Right atrium auricular region (tissue), 2 donors: Measurements from ENCODE around the gene OASL. TPM values are rescaled to one million over a fixed set of nuclear protein-coding genes. Genes with fewer than 3 reads are reported as not detected.

Source experiments
- DNase-seq: peaks from one replicate; pipeline ENCODE4 v3.0.0-alpha.2; 2019; ENCODE audit warnings: low spot score
- H3K27ac ChIP-seq, 2 donors: fragments of 200-600 bp; sonication (generic); 1 replicate in 1 of 2; 2 replicates in 1 of 2; pipeline ENCODE4 v1.5.1; 2016 to 2019
- H3K27me3 ChIP-seq, 2 donors: fragments of 200-600 bp; sonication (generic); one replicate each; pipeline versions ENCODE4 v1.5.1 to v1.6.0; 2017 to 2019
- H3K36me3 ChIP-seq: fragments of 200-600 bp; sonication (generic); one replicate; pipeline ENCODE4 v1.5.1; 2016
- H3K4me1 ChIP-seq, 2 donors: fragments of 200-600 bp; sonication (generic); one replicate each; pipeline versions ENCODE4 v1.5.1 to v1.6.0; 2017 to 2019
- H3K4me3 ChIP-seq, 2 donors: fragments of 200-600 bp; sonication (generic); 1 replicate in 1 of 2; 2 replicates in 1 of 2; pipeline ENCODE4 v1.5.1; 2017 to 2019; ENCODE audit warnings: mild to moderate bottlenecking in 1 of 2, moderate library complexity in 1 of 2
- H3K9me3 ChIP-seq, 2 donors: fragments of 200-600 bp; sonication (generic); one replicate each; pipeline ENCODE4 v1.5.1; 2019
- total RNA-seq, 2 donors: library from RNA; depleted of rRNA; stranded (reverse); fragments of >200 nt; gene quantifications; one replicate each; pipeline ENCODE4 v1.1.0, GENCODE V29; 2016
- TF ChIP-seq, protein P1 (sequence below), 2 donors: fragments of 200-600 bp; sonication (generic); IDR thresholded peaks; one replicate each; pipeline ENCODE4 v1.5.1; 2019; ENCODE audit warnings: antibody characterized with exemption in 2 of 2

OASL gene
- total RNA-seq, 2 donors from 2014 or later: 0.70 TPM; not detected in 1

DNA sequence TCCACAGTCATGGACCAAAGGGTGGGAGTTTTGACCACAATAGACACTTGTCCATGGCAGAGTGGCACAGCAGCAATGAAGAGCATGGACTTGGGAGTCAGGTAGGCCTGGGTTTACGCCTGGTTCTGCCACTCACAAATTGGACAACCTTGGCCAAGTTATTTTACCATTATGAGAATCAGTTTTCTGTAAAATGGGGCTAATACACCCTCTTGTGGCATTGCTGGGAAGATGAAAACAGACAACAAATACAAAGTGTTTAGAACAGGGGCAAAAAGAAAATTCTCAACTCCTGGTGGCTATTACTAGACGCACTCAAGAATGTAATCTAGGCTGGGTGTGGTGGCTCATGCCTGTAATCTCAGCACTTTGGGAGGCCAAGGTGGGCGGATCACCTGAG lies 25.3 kb downstream of the OASL start:
- peaks cover 0 to 7% of the 10 kb centered on the region in 2 donors for H3K4me1 ChIP-seq
- no peak overlapping the region for H3K27ac ChIP-seq
- no peak overlapping the region for H3K4me3 ChIP-seq
- no peak for DNase-seq
- no peaks in the 10 kb centered on the region for H3K27me3 ChIP-seq
- TF ChIP-seq, protein P1, sequence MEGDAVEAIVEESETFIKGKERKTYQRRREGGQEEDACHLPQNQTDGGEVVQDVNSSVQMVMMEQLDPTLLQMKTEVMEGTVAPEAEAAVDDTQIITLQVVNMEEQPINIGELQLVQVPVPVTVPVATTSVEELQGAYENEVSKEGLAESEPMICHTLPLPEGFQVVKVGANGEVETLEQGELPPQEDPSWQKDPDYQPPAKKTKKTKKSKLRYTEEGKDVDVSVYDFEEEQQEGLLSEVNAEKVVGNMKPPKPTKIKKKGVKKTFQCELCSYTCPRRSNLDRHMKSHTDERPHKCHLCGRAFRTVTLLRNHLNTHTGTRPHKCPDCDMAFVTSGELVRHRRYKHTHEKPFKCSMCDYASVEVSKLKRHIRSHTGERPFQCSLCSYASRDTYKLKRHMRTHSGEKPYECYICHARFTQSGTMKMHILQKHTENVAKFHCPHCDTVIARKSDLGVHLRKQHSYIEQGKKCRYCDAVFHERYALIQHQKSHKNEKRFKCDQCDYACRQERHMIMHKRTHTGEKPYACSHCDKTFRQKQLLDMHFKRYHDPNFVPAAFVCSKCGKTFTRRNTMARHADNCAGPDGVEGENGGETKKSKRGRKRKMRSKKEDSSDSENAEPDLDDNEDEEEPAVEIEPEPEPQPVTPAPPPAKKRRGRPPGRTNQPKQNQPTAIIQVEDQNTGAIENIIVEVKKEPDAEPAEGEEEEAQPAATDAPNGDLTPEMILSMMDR (IDR thresholded peaks at IDR 0.05): no peak
- peaks cover 27% of the 10 kb centered on the region for H3K36me3 ChIP-seq
- no peaks in the 10 kb centered on the region for H3K9me3 ChIP-seq

DNA sequence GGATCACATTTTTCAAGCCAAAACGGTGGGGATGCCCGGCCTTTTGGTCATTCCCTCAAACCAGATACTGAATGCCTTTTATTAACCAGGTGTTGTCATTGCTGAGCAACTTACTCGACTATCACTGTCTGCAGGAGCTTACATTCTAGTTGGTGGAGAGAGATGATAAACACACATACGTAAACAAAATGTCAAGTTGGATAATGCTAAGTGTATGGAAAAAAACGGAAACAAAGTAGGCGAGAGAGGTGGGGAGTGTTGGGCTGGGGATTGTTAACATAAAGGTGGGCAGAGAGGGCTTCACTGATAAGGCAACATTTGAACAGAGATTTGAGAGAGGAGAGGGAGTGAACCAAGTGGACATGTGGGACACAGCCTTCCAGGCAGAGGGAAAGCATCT lies 27.2 kb downstream of the OASL start:
- Histone ChIP-seq H3K27me3 (no peaks in the 10 kb centered on the region), H3K27ac (no peak overlapping the region), H3K4me1 (peaks cover 0 to 7% of the 10 kb centered on the region in 2 donors), H3K4me3 (no peak overlapping the region), H3K9me3 (no peaks in the 10 kb centered on the region), H3K36me3 (peaks cover 29% of the 10 kb centered on the region)
- no peak for DNase-seq
- TF ChIP-seq, protein P1 (IDR thresholded peaks at IDR 0.05): no peak

DNA sequence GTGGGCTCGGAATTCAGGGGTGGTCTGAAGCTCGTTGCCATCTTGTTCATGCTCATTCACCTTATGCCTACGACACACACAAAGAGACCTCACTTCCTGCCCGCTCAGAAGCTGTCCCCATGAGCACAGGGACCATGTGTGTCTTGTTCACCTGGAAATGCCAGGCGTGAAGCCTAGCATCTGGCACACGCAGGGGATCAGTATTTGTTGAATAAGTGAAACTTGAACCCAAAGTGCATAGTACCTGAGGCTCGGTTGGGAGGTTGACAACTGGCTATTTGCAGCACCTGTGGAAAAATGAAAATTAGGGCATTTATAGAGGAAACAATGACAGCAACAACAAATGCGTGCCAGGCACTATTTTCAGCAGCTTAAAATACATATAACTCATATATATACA lies 28.2 kb downstream of the OASL start:
- Histone ChIP-seq H3K36me3 (peaks cover 31% of the 10 kb centered on the region), H3K4me3 (no peak overlapping the region), H3K9me3 (no peaks in the 10 kb centered on the region), H3K4me1 (peaks cover 0 to 6% of the 10 kb centered on the region in 2 donors), H3K27me3 (no peaks in the 10 kb centered on the region), H3K27ac (no peak overlapping the region)
- DNase-seq: no peak
- TF ChIP-seq, protein P1 (IDR thresholded peaks at IDR 0.05): no peak

DNA sequence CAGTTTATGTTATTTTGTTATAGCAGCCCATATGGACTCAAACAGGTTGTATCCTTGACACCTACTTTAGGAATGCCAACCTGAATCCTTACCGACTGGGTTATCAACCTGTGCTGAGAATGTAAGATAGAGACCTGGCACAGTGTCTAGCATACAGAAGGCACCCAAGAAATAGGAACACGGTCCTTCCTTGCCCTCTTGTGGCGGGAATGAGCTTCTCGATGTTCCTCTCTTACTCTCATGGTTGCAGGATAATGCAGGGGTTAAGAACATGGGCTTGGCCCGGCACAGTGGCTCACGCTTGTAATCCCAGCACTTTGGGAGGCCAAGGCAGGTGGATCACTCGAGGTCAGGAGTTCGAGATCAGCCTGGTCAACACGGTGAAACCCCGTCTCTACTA lies 29.3 kb downstream of the OASL start:
- TF ChIP-seq, protein P1 (IDR thresholded peaks at IDR 0.05): peak in 1 of 2 donors; percentile 40
- H3K4me3 ChIP-seq: no peak overlapping the region
- H3K36me3 ChIP-seq: peaks cover 36% of the 10 kb centered on the region

DNA sequence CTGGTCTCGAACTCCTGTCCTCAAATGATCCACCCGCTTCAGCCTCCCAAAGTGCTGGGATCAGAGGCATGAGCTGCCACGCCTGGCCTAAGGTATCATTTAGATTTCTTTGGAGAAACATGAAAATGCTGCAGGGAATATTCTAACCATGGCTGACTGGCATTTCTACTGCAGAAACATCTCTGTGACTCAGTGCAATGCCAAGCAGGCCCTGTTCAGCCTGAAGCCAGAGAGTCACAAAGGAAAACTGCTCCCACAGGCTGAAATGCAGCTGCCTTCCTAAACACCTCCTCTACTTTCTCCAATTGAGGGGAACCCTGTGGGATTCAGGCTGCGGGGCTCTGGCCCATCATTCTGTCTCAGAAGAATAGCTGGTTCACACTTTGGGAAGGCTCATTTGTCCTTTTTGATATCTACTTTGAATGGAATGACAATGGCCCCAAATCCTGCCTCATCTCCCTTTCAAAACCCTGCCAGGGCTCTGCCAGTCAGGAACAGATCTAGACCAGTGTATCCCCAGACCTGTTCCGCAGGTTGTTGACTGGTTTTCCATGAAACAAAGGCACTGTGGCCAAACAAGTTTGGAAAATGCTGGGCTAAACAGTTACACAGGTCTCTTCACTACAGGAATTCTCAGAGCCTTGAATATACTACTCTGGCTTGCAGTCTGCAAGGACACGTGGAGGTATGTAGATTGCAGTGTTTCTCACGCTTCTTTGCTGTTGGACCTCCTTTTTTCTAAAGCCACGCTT lies 30.5 kb downstream of the OASL start:
- Histone ChIP-seq H3K36me3 (peaks cover 48% of the 10 kb centered on the region), H3K27me3 (no peaks in the 10 kb centered on the region), H3K27ac (no peak overlapping the region), H3K4me1 (no peaks in the 10 kb centered on the region), H3K9me3 (no peaks in the 10 kb centered on the region), H3K4me3 (no peak overlapping the region)
- DNase-seq: no peak
- TF ChIP-seq, protein P1 (IDR thresholded peaks at IDR 0.05): no peak

More for the DNA sequence above, 29.3 kb downstream of the OASL start:
- DNase-seq: no peak
- Histone ChIP-seq H3K27me3 (no peaks in the 10 kb centered on the region), H3K27ac (no peak overlapping the region), H3K4me1 (no peaks in the 10 kb centered on the region), H3K9me3 (no peaks in the 10 kb centered on the region)
